ENCODE data around the gene USP5.

DNA sequence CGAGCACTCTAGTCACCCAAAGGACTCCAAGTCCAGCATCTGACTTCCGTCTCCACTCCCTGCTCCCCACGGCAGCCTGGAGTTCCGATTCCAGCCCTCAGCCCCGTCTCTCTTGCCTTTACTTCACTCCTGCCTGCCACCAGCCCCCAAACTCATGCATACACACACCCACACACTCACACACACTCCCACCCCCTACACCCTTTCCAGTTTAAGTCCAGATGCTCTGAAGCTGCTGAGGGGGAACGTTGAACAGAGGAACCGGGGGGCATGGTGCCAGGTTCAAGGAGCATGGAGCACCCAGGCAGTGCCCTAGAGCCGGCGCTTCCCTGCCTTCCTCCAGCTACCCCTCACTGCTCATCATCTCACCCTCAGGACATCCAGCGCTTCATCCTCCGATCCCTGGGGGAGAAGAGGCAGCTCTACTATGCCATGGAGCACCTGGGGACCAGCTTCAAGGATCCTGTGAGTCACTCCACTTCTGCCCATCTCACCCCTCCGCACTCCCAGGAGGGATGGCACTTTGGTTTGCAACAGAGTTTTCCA, 20.4 kb upstream of the USP5 start:
- TF ChIP-seq, protein P1, sequence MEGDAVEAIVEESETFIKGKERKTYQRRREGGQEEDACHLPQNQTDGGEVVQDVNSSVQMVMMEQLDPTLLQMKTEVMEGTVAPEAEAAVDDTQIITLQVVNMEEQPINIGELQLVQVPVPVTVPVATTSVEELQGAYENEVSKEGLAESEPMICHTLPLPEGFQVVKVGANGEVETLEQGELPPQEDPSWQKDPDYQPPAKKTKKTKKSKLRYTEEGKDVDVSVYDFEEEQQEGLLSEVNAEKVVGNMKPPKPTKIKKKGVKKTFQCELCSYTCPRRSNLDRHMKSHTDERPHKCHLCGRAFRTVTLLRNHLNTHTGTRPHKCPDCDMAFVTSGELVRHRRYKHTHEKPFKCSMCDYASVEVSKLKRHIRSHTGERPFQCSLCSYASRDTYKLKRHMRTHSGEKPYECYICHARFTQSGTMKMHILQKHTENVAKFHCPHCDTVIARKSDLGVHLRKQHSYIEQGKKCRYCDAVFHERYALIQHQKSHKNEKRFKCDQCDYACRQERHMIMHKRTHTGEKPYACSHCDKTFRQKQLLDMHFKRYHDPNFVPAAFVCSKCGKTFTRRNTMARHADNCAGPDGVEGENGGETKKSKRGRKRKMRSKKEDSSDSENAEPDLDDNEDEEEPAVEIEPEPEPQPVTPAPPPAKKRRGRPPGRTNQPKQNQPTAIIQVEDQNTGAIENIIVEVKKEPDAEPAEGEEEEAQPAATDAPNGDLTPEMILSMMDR (IDR thresholded peaks at IDR 0.05; ENCODE audit: insufficient read depth, low read depth, low read length) = no peak
- TF ChIP-seq EZH2 (IDR thresholded peaks at IDR 0.05; ENCODE audit: insufficient read depth, low read length) = no peak

Measured in astrocyte (in vitro differentiated cells and primary cell).